Measurements from ENCODE around the gene PLGRKT.

The PLGRKT gene

GRCh38 chr9:5389109-5389732 lies 48.5 kb downstream of the PLGRKT start:
- Histone ChIP-seq H3K4me2 (ENCODE audit: low read depth, low read length, poor library complexity, severe bottlenecking) (no peak overlapping the region), H3K27ac (ENCODE audit: low read depth, low read length) (no peak overlapping the region)

DNA sequence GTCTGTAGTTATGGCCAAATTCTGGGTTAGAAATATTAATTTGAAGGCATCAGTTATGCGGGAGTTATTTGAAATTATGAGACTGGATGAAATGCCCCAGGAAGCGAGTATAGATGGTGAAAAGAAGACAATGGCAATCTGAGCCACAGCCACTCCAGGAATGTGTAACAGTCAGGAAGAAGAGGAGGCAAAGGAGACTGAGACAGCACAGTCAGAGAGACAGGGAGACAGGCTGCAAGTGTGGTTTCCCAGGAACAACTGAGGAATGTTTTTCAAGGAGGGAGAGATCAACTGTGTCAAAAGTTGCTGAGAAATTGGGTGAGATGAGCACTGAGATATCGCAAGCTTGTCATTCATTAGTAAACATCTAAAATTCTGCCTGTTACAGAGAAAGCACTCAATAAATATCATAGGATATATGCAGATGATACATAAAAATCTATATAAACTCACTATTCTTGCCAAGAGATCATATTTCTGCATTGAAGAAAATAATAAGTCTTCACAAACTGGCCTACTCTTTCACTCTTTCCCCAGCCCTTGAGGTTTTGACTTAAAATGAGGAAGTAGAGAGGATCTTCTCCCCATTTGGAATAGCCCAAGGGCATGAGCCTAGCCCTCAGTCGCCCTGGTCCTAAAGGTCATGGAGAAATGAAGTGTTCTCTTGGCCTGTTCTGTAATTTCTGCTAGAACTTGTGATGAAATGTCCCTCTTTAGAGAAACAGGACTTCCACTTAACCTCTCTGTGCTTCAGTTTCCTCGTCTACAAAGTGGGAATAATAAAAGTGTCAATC lies 49.5 kb downstream of the PLGRKT start:
- H3K36me3 ChIP-seq (ENCODE audit: low read length) = no peaks in the 10 kb centered on the region
- TF ChIP-seq, protein P1, sequence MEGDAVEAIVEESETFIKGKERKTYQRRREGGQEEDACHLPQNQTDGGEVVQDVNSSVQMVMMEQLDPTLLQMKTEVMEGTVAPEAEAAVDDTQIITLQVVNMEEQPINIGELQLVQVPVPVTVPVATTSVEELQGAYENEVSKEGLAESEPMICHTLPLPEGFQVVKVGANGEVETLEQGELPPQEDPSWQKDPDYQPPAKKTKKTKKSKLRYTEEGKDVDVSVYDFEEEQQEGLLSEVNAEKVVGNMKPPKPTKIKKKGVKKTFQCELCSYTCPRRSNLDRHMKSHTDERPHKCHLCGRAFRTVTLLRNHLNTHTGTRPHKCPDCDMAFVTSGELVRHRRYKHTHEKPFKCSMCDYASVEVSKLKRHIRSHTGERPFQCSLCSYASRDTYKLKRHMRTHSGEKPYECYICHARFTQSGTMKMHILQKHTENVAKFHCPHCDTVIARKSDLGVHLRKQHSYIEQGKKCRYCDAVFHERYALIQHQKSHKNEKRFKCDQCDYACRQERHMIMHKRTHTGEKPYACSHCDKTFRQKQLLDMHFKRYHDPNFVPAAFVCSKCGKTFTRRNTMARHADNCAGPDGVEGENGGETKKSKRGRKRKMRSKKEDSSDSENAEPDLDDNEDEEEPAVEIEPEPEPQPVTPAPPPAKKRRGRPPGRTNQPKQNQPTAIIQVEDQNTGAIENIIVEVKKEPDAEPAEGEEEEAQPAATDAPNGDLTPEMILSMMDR (IDR thresholded peaks at IDR 0.05; ENCODE audit: insufficient read depth, low read length, poor library complexity, severe bottlenecking) = no peak
- TF ChIP-seq EZH2phosphoT487 (conservative IDR thresholded peaks at IDR 0.05; ENCODE audit: low read length) = no peak
- H3K9ac ChIP-seq (ENCODE audit: low read length) = no peak overlapping the region
- no peaks in the 10 kb centered on the region for H3K79me2 ChIP-seq (ENCODE audit: insufficient read depth, low read length)
- no peaks in the 10 kb centered on the region for H3K9me2 ChIP-seq (replicated peaks; ENCODE audit: insufficient read depth, low read length)
- H3F3A ChIP-seq (ENCODE audit: insufficient read depth) = no peaks in the 10 kb centered on the region
- H3K4me3 ChIP-seq (ENCODE audit: insufficient read depth, low read length, poor library complexity, severe bottlenecking) = no peak overlapping the region
- no peak overlapping the region for H2AFZ ChIP-seq (ENCODE audit: low read depth, low read length, severe bottlenecking)
- H3K9me3 ChIP-seq (ENCODE audit: insufficient read depth, low read length) = no peaks in the 10 kb centered on the region
- H3K4me2 ChIP-seq (ENCODE audit: low read depth, low read length, poor library complexity, severe bottlenecking) = no peak overlapping the region
- no peaks in the 10 kb centered on the region for H4K20me1 ChIP-seq (ENCODE audit: low read depth, low read length)
- H3K27ac ChIP-seq (ENCODE audit: low read depth, low read length) = no peak overlapping the region
- no peaks in the 10 kb centered on the region for H3K27me3 ChIP-seq (ENCODE audit: low read length)

More at GRCh38 chr9:5389109-5389732, 48.5 kb downstream of the PLGRKT start:
- Histone ChIP-seq H2AFZ (ENCODE audit: low read depth, low read length, severe bottlenecking) (no peak overlapping the region), H3K36me3 (ENCODE audit: low read length) (no peaks in the 10 kb centered on the region), H3K79me2 (ENCODE audit: insufficient read depth, low read length) (no peaks in the 10 kb centered on the region), H3K9me3 (ENCODE audit: insufficient read depth, low read length) (no peaks in the 10 kb centered on the region), H3K4me3 (ENCODE audit: insufficient read depth, low read length, poor library complexity, severe bottlenecking) (no peak overlapping the region), H3K9ac (ENCODE audit: low read length) (no peak overlapping the region), H3K27me3 (ENCODE audit: low read length) (no peaks in the 10 kb centered on the region), H3K9me2 (replicated peaks; ENCODE audit: insufficient read depth, low read length) (no peaks in the 10 kb centered on the region), H4K20me1 (ENCODE audit: low read depth, low read length) (no peaks in the 10 kb centered on the region), H3F3A (ENCODE audit: insufficient read depth) (no peaks in the 10 kb centered on the region)
- TF ChIP-seq, protein P1 (IDR thresholded peaks at IDR 0.05; ENCODE audit: insufficient read depth, low read length, poor library complexity, severe bottlenecking) = no peak
- no peak for TF ChIP-seq EZH2phosphoT487 (conservative IDR thresholded peaks at IDR 0.05; ENCODE audit: low read length)

DNA sequence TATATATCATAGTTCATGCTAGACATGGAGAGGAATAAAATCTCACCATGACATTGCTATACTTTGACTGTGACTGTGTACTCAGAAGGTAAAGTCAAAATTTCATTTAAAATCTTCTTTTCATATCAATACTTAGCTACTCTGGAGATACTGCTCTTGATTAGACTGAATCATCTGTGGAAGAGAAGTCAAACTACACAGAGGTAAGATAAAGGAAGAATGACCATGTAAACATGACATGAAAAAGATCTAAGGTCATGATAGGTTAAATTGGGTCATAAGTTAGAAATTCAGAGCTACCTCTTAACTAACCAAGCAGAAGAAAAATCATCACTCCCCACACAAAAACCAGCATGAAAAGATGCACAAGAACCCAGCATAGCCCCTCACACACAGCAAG lies 53.3 kb downstream of the PLGRKT start:
- no peaks in the 10 kb centered on the region for H3K79me2 ChIP-seq (ENCODE audit: insufficient read depth, low read length)
- H3K9me3 ChIP-seq (ENCODE audit: insufficient read depth, low read length) = no peaks in the 10 kb centered on the region
- H3K9ac ChIP-seq (ENCODE audit: low read length) = no peak overlapping the region
- H4K20me1 ChIP-seq (ENCODE audit: low read depth, low read length) = no peaks in the 10 kb centered on the region
- no peak for TF ChIP-seq EZH2phosphoT487 (conservative IDR thresholded peaks at IDR 0.05; ENCODE audit: low read length)
- TF ChIP-seq, protein P1 (IDR thresholded peaks at IDR 0.05; ENCODE audit: insufficient read depth, low read length, poor library complexity, severe bottlenecking) = no peak
- H3K9me2 ChIP-seq (replicated peaks; ENCODE audit: insufficient read depth, low read length) = no peaks in the 10 kb centered on the region
- H3K36me3 ChIP-seq (ENCODE audit: low read length) = no peaks in the 10 kb centered on the region
- H2AFZ ChIP-seq (ENCODE audit: low read depth, low read length, severe bottlenecking) = no peak overlapping the region
- no peaks in the 10 kb centered on the region for H3F3A ChIP-seq (ENCODE audit: insufficient read depth)
- no peaks in the 10 kb centered on the region for H3K27me3 ChIP-seq (ENCODE audit: low read length)
- H3K4me2 ChIP-seq (ENCODE audit: low read depth, low read length, poor library complexity, severe bottlenecking) = no peak overlapping the region
- no peak overlapping the region for H3K27ac ChIP-seq (ENCODE audit: low read depth, low read length)
- no peak overlapping the region for H3K4me3 ChIP-seq (ENCODE audit: insufficient read depth, low read length, poor library complexity, severe bottlenecking)
